Nephron (organoid): Measurements from ENCODE around the gene NOTCH4.
"Not testable (repeated sequence)": the region's sequence is repeated elsewhere in the genome, so short reads cannot be mapped to it uniquely, and the experiment has no call there.

Source experiments
- H3K27ac Mint-ChIP-seq, 3 experiments: 2 replicates each; pipeline ENCODE4 v1.8.0; 2020; ENCODE audit warnings: mixed read lengths in 3 of 3, mild to moderate bottlenecking in 2 of 3, moderate library complexity in 1 of 3
- H3K27me3 Mint-ChIP-seq: 2 replicates; pipeline ENCODE4 v1.8.0; 2021; ENCODE audit warnings: low read depth, mild to moderate bottlenecking, moderate library complexity, mixed read lengths
- H3K36me3 Mint-ChIP-seq: 2 replicates; pipeline ENCODE4 v1.8.0; 2020; ENCODE audit warnings: low read depth, mixed read lengths
- H3K4me1 Mint-ChIP-seq: 2 replicates; pipeline ENCODE4 v1.8.0; 2020; ENCODE audit warnings: mixed read lengths
- H3K4me3 Mint-ChIP-seq, 3 experiments: 2 replicates each; pipeline ENCODE4 v1.8.0; 2020; ENCODE audit warnings: mild to moderate bottlenecking in 3 of 3, mixed read lengths in 3 of 3, moderate library complexity in 2 of 3
- H3K9me3 Mint-ChIP-seq: 2 replicates; pipeline ENCODE4 v1.8.0; 2020; ENCODE audit warnings: mixed read lengths
- CTCF ChIP-seq, 3 experiments: fragments of 200-600 bp; sonication (generic); IDR thresholded peaks; one replicate each; pipeline ENCODE4 v1.5.0; 2021; ENCODE audit warnings: antibody characterized with exemption in 3 of 3; ENCODE audit not compliant: unreplicated experiment in 3 of 3

Gene NOTCH4

GRCh38 chr6:32213649-32214048, 10.2 kb downstream of the NOTCH4 start:
- no peaks in the 10 kb centered on the region for H3K9me3 Mint-ChIP-seq
- no peak for TF ChIP-seq CTCF (IDR thresholded peaks at IDR 0.05; ENCODE audit: unreplicated experiment in 3 of 3)
- H3K36me3 Mint-ChIP-seq = no peaks in the 10 kb centered on the region
- H3K4me1 Mint-ChIP-seq = no peaks in the 10 kb centered on the region
- H3K27ac Mint-ChIP-seq = no peak overlapping the region
- no peak overlapping the region for H3K4me3 Mint-ChIP-seq
- no peaks in the 10 kb centered on the region for H3K27me3 Mint-ChIP-seq

GRCh38 chr6:32212076-32212760, 11.6 kb downstream of the NOTCH4 start:
- no peak overlapping the region for H3K27ac Mint-ChIP-seq
- no peak overlapping the region for H3K4me3 Mint-ChIP-seq
- no peaks in the 10 kb centered on the region for H3K27me3 Mint-ChIP-seq
- H3K36me3 Mint-ChIP-seq = no peaks in the 10 kb centered on the region
- no peaks in the 10 kb centered on the region for H3K4me1 Mint-ChIP-seq
- TF ChIP-seq CTCF (IDR thresholded peaks at IDR 0.05; ENCODE audit: unreplicated experiment in 3 of 3) = no peak
- no peaks in the 10 kb centered on the region for H3K9me3 Mint-ChIP-seq

DNA sequence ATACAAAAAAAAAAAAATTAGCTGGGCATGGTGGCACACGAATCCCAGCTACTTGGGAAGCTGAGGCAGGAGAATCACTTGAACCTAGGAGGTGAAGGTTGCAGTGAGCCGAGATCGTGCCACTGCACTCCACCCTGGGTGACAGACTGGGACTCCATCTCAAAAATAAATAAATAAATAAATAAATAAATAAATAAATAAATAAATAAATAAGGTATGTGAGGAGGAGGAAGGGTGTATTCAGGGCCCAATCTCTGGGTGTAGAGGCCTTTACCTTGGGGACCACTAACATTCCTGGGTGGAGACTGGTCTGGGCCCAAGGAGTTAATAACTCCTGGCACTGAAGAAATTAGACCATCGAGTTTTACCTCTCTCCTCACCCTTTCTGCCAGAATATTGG, 12.4 kb downstream of the NOTCH4 start:
- not testable (repeated sequence) for H3K4me1 Mint-ChIP-seq, H3K4me3 Mint-ChIP-seq, H3K27ac Mint-ChIP-seq, H3K27me3 Mint-ChIP-seq, H3K9me3 Mint-ChIP-seq, H3K36me3 Mint-ChIP-seq

DNA sequence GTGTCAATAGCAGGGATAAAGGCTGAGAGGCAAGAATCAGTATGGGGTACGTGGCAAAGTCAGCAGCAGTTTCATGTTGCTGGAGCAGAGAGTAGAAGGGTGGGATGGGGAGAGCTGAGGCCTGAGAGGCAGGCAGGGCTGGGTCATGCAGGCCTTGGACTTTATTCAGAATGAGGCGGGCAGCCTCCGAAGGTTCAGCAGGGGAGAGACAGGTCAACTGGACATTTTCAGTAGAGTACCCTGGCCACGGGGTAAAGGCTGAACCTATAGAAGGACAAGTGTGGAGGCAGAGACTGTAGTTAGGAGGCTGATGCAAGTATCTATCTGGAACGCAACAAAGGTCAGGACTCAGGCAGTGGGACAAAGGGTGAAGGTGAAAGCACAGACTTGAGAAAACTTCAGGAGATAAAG, 13.7 kb downstream of the NOTCH4 start:
- peaks cover 3% of the 10 kb centered on the region for H3K27me3 Mint-ChIP-seq
- H3K4me3 Mint-ChIP-seq = no peak overlapping the region
- H3K9me3 Mint-ChIP-seq = no peaks in the 10 kb centered on the region
- H3K4me1 Mint-ChIP-seq = no peaks in the 10 kb centered on the region
- no peak for TF ChIP-seq CTCF (IDR thresholded peaks at IDR 0.05; ENCODE audit: unreplicated experiment in 3 of 3)
- H3K36me3 Mint-ChIP-seq = no peaks in the 10 kb centered on the region
- H3K27ac Mint-ChIP-seq = no peak overlapping the region

GRCh38 chr6:32208996-32209395, 14.9 kb downstream of the NOTCH4 start:
- Mint-ChIP-seq H3K4me1 (peaks cover 5% of the 10 kb centered on the region), H3K4me3 (no peak overlapping the region), H3K9me3 (no peaks in the 10 kb centered on the region)

DNA sequence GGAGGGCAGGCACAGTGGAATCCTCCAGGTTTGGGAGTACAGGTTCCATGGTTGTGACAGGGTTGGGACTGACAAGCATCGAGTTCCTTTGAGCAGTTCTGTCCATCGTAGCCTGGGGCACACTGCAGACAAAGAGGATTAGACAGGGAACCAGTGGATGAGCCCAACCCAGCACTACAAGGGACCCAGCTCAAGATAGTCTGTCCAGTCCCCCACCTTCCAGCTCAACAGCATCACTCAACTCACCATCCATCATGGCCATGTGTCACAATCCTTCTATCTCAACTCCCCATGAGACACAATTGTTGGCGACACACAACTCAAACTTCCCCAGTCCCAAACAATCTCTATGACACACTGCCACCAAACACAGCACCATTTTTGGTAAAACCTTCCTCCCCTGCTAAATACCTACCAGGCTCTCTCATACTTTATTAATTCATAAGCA, 19.6 kb downstream of the NOTCH4 start:
- no peak for TF ChIP-seq CTCF (IDR thresholded peaks at IDR 0.05; ENCODE audit: unreplicated experiment in 3 of 3)
- Mint-ChIP-seq H3K27ac (peak overlapping the region in 1 of 3 experiments; percentile 30), H3K4me1 (peaks cover 17% of the 10 kb centered on the region), H3K36me3 (no peaks in the 10 kb centered on the region), H3K9me3 (no peaks in the 10 kb centered on the region), H3K4me3 (no peak overlapping the region), H3K27me3 (peaks cover 14% of the 10 kb centered on the region)

More at GRCh38 chr6:32208996-32209395, 14.9 kb downstream of the NOTCH4 start:
- peaks cover 14% of the 10 kb centered on the region for H3K27me3 Mint-ChIP-seq
- TF ChIP-seq CTCF (IDR thresholded peaks at IDR 0.05; ENCODE audit: unreplicated experiment in 3 of 3) = no peak
- H3K27ac Mint-ChIP-seq = no peak overlapping the region
- no peaks in the 10 kb centered on the region for H3K36me3 Mint-ChIP-seq
